CD4-positive, CD25-positive, alpha-beta regulatory T cell (primary cell): ENCODE results near the gene LRMDA. TPM values are rescaled to one million over a fixed set of nuclear protein-coding genes. Genes with fewer than 3 reads are reported as not detected.

Source experiments
- ATAC-seq, 2 donors: fragments of 150-1000 bp; cut with Tn5 transposase; one replicate each; pipeline ENCODE4 v1.10.0; 2021; ENCODE audit warnings: low read depth in 2 of 2, moderate number of reproducible peaks in 2 of 2, moderate library complexity in 1 of 2
- DNase-seq, 3 donors: peaks; one replicate each; pipeline versions ENCODE4 v3.0.0 to v3.0.0-alpha.2; 2012 to 2022; ENCODE audit warnings: mixed read lengths in 1 of 3
- H3K27ac ChIP-seq: one replicate; pipeline ENCODE4 v1.7.0; 2013; ENCODE audit warnings: mild to moderate bottlenecking, low read length; ENCODE audit not compliant: insufficient read depth, poor library complexity, severe bottlenecking
- H3K27me3 ChIP-seq: one replicate; pipeline ENCODE4 v1.7.0; 2013; ENCODE audit warnings: low read length; ENCODE audit not compliant: control insufficient read depth, insufficient read depth
- H3K36me3 ChIP-seq: one replicate; pipeline ENCODE4 v1.7.0; 2013; ENCODE audit warnings: mild to moderate bottlenecking, low read length, moderate library complexity; ENCODE audit not compliant: control insufficient read depth, insufficient read depth
- H3K4me1 ChIP-seq: 2 replicates; pipeline ENCODE4 v1.7.0; 2013; ENCODE audit warnings: mild to moderate bottlenecking, low read length; ENCODE audit not compliant: insufficient read depth, control insufficient read depth, poor library complexity, severe bottlenecking
- H3K4me3 ChIP-seq: one replicate; pipeline ENCODE4 v1.7.0; 2013; ENCODE audit warnings: low read depth, mild to moderate bottlenecking, low read length, moderate library complexity
- H3K9me3 ChIP-seq, 2 experiments: 1 replicate in 1 of 2; 2 replicates in 1 of 2; pipeline ENCODE4 v1.7.0; 2013; ENCODE audit warnings: low read length in 2 of 2, mild to moderate bottlenecking in 1 of 2, moderate library complexity in 1 of 2; ENCODE audit not compliant: control insufficient read depth in 2 of 2
- H3K27ac Mint-ChIP-seq, 3 donors: one replicate each; pipeline ENCODE4 v1.8.0; 2020 to 2022; ENCODE audit warnings: mild to moderate bottlenecking in 3 of 3, mixed read lengths in 3 of 3, moderate library complexity in 2 of 3
- H3K27me3 Mint-ChIP-seq: one replicate; pipeline ENCODE4 v1.8.0; 2022; ENCODE audit warnings: mild to moderate bottlenecking, mixed read lengths
- H3K36me3 Mint-ChIP-seq: one replicate; pipeline ENCODE4 v1.8.0; 2020; ENCODE audit warnings: mixed read lengths
- H3K4me1 Mint-ChIP-seq, 4 donors: one replicate each; pipeline ENCODE4 v1.8.0; 2020 to 2022; ENCODE audit warnings: mixed read lengths in 4 of 4, mild to moderate bottlenecking in 1 of 4
- H3K4me3 Mint-ChIP-seq, 4 donors: one replicate each; pipeline ENCODE4 v1.8.0; 2020 to 2022; ENCODE audit warnings: mild to moderate bottlenecking in 4 of 4, mixed read lengths in 4 of 4, moderate library complexity in 3 of 4
- H3K9me3 Mint-ChIP-seq, 7 donors: one replicate each; pipeline ENCODE4 v1.8.0; 2020 to 2022; ENCODE audit warnings: mixed read lengths in 7 of 7, mild to moderate bottlenecking in 3 of 7, moderate library complexity in 2 of 7
- polyA plus RNA-seq, 4 donors: library from polyadenylated mRNA; unstranded; fragments of 300-500 nt; fragmentation: Illumina TruSeq; gene quantifications; one replicate each; pipeline ENCODE4 v1.2.3, GENCODE V29; 2021
- total RNA-seq: library from RNA; stranded (reverse); gene quantifications from one replicate; pipeline ENCODE4 v1.2.3, GENCODE V29; 2022

LRMDA gene
- total and polyA plus RNA-seq, 5 donors from 2014 or later: 0.10 TPM; not detected in 4

DNA sequence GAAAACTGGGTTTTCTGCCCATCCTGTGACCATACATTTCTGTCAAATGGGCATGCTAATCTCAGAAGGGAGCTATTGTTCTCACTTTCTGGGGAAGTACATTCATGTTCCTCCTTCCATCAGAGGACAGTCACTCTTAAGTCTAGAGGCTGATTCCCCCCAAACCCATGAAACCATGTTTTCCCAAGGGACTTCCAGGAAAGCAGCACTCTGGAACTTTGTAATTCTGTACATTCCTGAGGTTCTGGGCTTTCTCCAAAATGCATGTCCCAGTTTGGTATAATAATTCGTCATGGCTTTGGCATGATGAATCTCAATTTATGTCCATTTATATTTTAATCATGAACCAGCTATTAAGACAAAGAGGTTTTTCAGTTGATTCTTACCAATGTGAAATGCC lies 688.1 kb downstream of the LRMDA start:
- Mint-ChIP-seq H3K36me3 (no peaks in the 10 kb centered on the region), H3K4me3 (no peak overlapping the region), H3K27ac (no peak overlapping the region), H3K4me1 (peaks cover 0 to 5% (median 0%) of the 10 kb centered on the region in 4 donors), H3K27me3 (peaks cover 4% of the 10 kb centered on the region), H3K9me3 (peaks cover 0 to 4% (median 0%) of the 10 kb centered on the region in 7 donors)
- Histone ChIP-seq H3K27me3 (no peaks in the 10 kb centered on the region), H3K4me3 (no peak overlapping the region), H3K9me3 (no peaks in the 10 kb centered on the region), H3K4me1 (no peaks in the 10 kb centered on the region), H3K27ac (no peak overlapping the region), H3K36me3 (no peaks in the 10 kb centered on the region)
- ATAC-seq (no peak), DNase-seq (no peak)

DNA sequence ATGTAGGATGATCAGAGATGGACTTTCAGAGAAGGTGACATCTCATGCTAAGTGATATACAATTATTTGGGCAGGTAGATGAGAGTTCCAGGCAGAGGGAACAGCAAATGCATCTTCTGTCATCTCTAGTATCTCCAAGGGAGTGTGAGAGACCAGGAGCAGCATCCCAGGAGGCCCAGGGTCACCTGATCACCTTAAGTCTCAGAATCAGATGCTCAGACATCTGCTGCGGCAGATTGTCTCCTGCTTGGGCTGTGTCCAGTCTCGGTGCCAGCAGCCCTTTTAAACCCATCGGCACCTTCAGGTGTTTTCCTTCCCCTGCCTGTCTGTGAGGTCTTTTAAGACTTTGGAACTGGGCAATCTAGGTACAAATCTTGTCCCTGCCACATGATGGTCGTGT lies 690.6 kb downstream of the LRMDA start:
- no peak overlapping the region for H3K4me3 Mint-ChIP-seq
- ATAC-seq: no peak

DNA sequence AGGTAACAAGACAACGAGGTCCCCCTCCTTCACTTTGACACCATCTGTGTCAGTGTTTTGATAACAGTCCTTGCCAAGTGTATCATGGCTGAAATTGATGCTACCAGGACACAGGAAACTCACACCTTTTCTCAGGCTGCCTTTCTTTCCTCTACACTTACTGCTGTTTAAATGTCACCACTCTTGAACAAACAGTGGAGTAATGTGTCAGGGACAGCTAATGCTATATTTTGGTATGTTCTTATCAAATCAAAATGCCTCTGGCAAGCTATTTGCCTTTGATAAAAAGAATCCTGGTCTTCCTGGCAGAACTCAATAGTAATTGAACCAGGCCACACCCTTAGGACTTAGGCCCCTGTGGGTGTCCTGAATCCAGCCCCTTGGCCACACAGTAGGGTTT lies 692.9 kb downstream of the LRMDA start:
- Mint-ChIP-seq H3K27me3 (no peaks in the 10 kb centered on the region), H3K27ac (no peak overlapping the region), H3K4me1 (peaks cover 0 to 28% (median under 1%) of the 10 kb centered on the region in 4 donors), H3K4me3 (no peak overlapping the region), H3K36me3 (no peaks in the 10 kb centered on the region), H3K9me3 (peaks cover 0 to 5% (median 1%) of the 10 kb centered on the region in 7 donors)
- DNase-seq (no peak), ATAC-seq (no peak)
- Histone ChIP-seq H3K4me1 (no peaks in the 10 kb centered on the region), H3K4me3 (no peak overlapping the region), H3K36me3 (no peaks in the 10 kb centered on the region), H3K27ac (no peak overlapping the region), H3K9me3 (no peaks in the 10 kb centered on the region), H3K27me3 (no peaks in the 10 kb centered on the region)

More for the DNA sequence above, 690.6 kb downstream of the LRMDA start:
- H3K36me3 Mint-ChIP-seq: no peaks in the 10 kb centered on the region
- H3K27ac Mint-ChIP-seq: no peak overlapping the region
- Histone ChIP-seq H3K27me3 (no peaks in the 10 kb centered on the region), H3K36me3 (no peaks in the 10 kb centered on the region), H3K9me3 (no peaks in the 10 kb centered on the region), H3K4me1 (no peaks in the 10 kb centered on the region), H3K27ac (no peak overlapping the region), H3K4me3 (no peak overlapping the region)
- peaks cover 0 to 16% (median 0%) of the 10 kb centered on the region in 4 donors for H3K4me1 Mint-ChIP-seq
- peaks cover 2% of the 10 kb centered on the region for H3K27me3 Mint-ChIP-seq
- peaks cover 0 to 4% (median 0%) of the 10 kb centered on the region in 7 donors for H3K9me3 Mint-ChIP-seq
- no peak for DNase-seq

DNA sequence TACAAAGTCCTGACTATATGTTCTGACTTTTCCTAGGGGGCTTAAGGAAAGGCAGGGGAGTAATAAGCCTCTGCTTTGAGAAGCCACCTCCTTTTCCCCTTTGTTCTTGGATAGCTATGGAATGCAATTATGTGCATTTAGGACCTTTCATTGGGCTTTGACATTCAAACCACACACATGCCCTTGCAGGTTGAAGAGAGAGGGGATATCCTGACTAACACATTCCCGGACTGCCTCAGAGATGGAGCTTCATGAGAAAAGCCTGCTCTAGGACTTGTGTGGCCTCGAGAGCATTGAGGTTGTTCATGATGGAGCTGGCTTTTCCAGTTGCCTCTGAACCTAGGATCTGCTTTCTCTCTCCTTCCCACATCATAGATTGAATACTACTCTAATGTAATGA lies 694.5 kb downstream of the LRMDA start:
- ATAC-seq: no peak
- peak overlapping the region in 1 of 4 donors; percentile 47 for H3K4me3 Mint-ChIP-seq
- Histone ChIP-seq H3K36me3 (no peaks in the 10 kb centered on the region), H3K4me3 (no peak overlapping the region), H3K27me3 (no peaks in the 10 kb centered on the region), H3K27ac (no peak overlapping the region), H3K9me3 (no peaks in the 10 kb centered on the region), H3K4me1 (no peaks in the 10 kb centered on the region)
- H3K4me1 Mint-ChIP-seq: peaks cover 0 to 28% (median under 1%) of the 10 kb centered on the region in 4 donors
- DNase-seq: no peak
- H3K36me3 Mint-ChIP-seq: no peaks in the 10 kb centered on the region
- peaks cover 0 to 5% (median 0%) of the 10 kb centered on the region in 7 donors for H3K9me3 Mint-ChIP-seq
- H3K27ac Mint-ChIP-seq: no peak overlapping the region
- H3K27me3 Mint-ChIP-seq: no peaks in the 10 kb centered on the region

DNA sequence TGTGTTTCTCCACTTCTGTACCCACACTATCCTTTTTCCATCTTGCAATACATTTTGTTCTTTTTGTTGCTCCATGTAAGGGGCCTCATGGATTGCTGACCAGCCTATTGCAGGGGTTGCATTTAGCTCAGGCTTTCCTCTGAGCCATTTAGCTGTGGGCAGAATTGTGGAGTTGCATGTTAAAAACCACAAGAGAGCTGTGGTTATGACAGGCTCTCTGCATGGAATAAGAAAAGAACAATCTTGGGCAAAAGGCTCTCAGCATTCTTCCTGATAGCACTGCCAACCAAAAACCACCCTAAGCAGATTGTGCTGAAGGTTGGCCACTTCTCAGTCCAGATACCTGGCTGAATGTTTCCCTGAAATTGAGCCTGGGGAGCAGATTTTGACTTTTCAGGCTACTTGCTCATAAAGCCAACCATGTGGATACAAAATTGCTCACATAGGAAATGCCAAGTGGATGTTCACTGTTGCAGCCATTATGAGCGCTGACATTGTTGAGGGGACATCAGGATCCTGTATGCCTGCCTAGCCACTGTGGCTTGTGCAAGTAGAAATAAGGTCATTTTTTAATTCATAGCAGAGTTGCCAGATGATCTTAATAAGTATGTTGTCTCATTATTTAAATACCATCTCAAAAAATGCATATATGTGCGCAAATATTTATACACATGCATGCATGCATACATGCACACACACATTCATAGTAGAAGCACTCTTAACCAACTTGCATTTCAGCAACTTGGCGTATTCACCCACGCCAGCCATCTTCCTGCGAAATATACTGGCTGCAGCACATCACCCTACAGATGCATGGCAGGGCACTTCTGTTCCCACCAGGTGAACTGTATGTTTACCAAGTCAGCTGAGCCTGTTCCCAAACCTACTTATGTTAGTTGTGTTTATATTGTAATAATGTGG lies 695.4 kb downstream of the LRMDA start:
- Histone ChIP-seq H3K27me3 (no peaks in the 10 kb centered on the region), H3K4me1 (no peaks in the 10 kb centered on the region), H3K9me3 (no peaks in the 10 kb centered on the region), H3K4me3 (no peak overlapping the region), H3K27ac (no peak overlapping the region), H3K36me3 (no peaks in the 10 kb centered on the region)
- DNase-seq (no peak), ATAC-seq (no peak)
- peak overlapping the region in 1 of 4 donors; percentile 2 for H3K4me3 Mint-ChIP-seq
- peaks cover 0 to 5% (median 0%) of the 10 kb centered on the region in 7 donors for H3K9me3 Mint-ChIP-seq
- no peaks in the 10 kb centered on the region for H3K36me3 Mint-ChIP-seq
- H3K27me3 Mint-ChIP-seq: no peaks in the 10 kb centered on the region
- H3K4me1 Mint-ChIP-seq: peaks cover 0 to 28% (median under 1%) of the 10 kb centered on the region in 4 donors
- peak overlapping the region in 2 of 3 donors; percentile 42 to 68 for H3K27ac Mint-ChIP-seq

DNA sequence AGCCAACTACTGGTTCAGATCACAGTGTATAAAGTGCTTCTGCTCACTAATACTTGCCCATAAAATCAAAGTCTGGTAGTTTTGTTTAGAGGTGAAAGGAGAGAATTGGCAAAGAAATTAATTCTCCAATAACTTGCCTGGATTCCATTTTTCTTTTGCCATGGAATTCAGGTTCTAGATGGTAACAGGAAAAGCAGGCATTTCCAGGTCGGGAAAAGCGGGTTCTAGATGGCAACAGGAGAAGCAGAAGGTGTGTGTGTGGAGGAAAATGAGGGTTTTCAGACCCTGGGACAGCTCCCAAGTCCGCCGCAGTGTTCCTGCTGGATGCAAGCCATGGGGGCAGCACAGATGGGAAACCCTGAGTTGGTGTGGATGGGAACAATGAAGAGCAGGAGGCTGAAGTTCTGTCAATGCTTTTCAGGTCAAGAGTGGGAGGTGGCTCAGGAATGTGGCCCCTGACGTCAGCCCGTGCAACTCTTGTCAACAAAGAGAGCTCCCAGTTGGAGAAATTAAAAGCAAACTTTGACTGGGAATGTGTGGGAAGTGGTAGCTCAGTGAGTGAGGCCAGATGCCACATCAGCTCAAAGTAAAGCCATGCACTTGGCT lies 696.7 kb downstream of the LRMDA start:
- ATAC-seq: no peak
- Mint-ChIP-seq H3K36me3 (no peaks in the 10 kb centered on the region), H3K9me3 (peaks cover 0 to 5% (median 0%) of the 10 kb centered on the region in 7 donors)

DNA sequence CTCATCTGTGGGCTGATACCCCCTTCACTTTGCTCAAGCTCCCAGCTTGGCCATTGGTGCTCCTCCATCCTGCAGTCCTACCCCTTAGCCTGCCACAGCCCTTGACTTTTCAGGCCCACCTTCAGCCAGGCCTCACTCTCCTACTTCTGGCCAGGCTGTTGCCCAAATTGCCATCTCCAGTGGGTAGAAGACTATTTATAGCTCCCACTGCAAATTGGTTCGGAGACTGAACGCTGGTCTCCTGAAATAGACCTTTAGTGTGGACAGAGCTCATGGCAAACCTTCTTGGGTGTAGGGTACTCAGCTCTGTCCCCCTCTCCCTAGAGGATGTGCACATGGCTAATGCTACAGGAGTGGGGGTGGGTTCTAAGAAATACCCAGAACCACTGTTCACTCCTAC lies 697.8 kb downstream of the LRMDA start:
- Histone ChIP-seq H3K9me3 (no peaks in the 10 kb centered on the region), H3K27me3 (no peaks in the 10 kb centered on the region), H3K4me3 (no peak overlapping the region), H3K36me3 (no peaks in the 10 kb centered on the region), H3K4me1 (no peaks in the 10 kb centered on the region), H3K27ac (no peak overlapping the region)
- Mint-ChIP-seq H3K4me1 (peaks cover 0 to 32% (median 2%) of the 10 kb centered on the region in 4 donors), H3K27ac (no peak overlapping the region), H3K27me3 (no peaks in the 10 kb centered on the region), H3K9me3 (peaks cover 0 to 5% (median 0%) of the 10 kb centered on the region in 7 donors), H3K36me3 (no peaks in the 10 kb centered on the region), H3K4me3 (no peak overlapping the region)
- ATAC-seq (no peak), DNase-seq (no peak)

More for the DNA sequence above, 696.7 kb downstream of the LRMDA start:
- Mint-ChIP-seq H3K27ac (peak overlapping the region in 2 of 3 donors; percentile 32 to 68), H3K4me1 (peaks cover 0 to 30% (median 2%) of the 10 kb centered on the region in 4 donors), H3K4me3 (no peak overlapping the region), H3K27me3 (no peaks in the 10 kb centered on the region)
- no peaks in the 10 kb centered on the region for H3K4me1 ChIP-seq
- H3K27me3 ChIP-seq: no peaks in the 10 kb centered on the region
- no peak overlapping the region for H3K4me3 ChIP-seq
- no peaks in the 10 kb centered on the region for H3K36me3 ChIP-seq
- no peak for DNase-seq
- H3K9me3 ChIP-seq: no peaks in the 10 kb centered on the region
- no peak overlapping the region for H3K27ac ChIP-seq
